Stimulated activated CD4-positive, alpha-beta T cell treated with anti-CD3 and anti-CD28 coated beads, Interleukin-1b, Interleukin-23, amount 100 ng/mL, for 24 hours (primary cell): ENCODE data around the gene RHBDF2.

Experiments used
- DNase-seq, 4 experiments: peaks; one replicate each; pipeline ENCODE4 v3.0.0-alpha.2; 2020; ENCODE audit warnings: low read depth in 4 of 4, low spot score in 1 of 4

RHBDF2 gene

DNA sequence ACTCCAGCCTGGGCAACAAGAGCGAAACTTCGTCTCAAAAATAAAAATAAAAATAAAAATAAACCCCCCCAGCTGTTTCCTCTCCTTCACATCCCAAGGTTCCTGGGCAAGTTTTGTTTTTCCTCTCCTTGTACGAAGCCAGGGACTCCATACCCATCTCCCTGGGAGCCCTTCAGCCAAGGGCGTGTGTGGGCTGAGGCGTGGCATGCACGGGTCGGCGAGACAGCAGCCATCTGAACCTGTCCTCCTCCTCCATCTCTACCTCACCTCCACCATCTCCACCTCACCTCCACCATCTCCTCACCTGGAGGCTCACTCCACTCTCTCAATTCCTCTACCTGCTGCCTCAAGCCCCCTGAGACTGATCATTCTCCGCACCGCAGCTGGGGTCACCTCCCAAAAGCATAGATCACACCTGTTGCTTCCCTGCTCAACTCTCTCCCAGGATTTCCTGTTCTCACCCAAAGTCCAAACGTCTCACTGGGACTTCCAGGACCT, 16.9 kb downstream of the RHBDF2 start:
- no peak for DNase-seq

DNA sequence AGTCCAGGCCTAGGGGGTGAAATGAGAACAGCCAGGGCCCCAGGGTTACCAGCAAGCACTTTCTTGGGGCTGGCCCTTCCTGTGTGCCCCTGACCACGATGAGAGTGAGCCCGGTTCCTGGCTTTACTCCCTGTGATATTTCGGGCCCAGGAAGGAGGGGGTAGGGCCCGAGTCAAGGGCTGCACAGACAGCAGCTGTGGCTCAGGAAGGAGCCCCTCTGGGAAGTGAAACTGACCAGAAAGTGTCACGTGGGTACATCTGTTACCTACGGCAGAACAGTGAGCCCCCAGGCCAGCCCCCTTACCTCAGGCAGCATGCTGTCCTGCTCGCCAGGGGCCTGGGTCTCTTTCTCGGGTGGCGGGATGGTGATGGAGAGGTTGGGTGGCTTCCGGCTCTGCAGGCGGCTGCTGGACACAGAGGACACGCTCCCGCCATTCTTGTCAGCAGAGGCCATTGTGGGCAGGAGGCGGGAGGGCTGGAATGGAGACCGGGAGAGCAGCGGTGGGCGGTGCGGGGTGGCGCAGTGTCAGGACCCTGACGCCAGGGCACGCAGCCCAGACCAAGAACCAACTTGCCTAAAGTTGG, 20.1 kb downstream of the RHBDF2 start:
- no peak for DNase-seq

GRCh38 chr17:76480632-76481031, 20.6 kb downstream of the RHBDF2 start:
- no peak for DNase-seq

- no peak for DNase-seq
Observed at GRCh38 chr17:76479515-76480060, 21.6 kb downstream of the RHBDF2 start.

- no peak for DNase-seq
Observed at GRCh38 chr17:76478730-76479514, 22.3 kb downstream of the RHBDF2 start.

- DNase-seq: no peak
Observed at GRCh38 chr17:76478097-76478496, 23.1 kb downstream of the RHBDF2 start.

DNA sequence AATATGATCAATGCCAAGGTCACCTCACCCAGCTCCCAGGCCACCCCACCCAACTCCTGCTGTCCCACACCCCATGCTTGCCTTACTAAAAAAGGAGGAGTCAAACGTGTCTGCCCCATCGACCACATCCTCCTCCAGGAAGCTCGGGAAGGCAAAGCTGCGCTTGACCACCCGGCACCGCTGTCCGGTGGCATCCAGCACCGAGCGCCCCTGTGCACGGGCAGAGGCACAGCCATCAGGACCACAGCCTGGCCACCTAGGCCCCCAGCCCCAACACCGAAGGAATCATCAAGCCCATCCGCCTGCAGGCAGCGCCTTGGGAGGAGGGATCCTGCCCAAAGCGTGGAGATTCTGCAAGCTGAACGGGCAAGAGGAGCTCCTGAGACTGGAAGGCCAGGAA, 23.6 kb downstream of the RHBDF2 start:
- no peak for DNase-seq

DNA sequence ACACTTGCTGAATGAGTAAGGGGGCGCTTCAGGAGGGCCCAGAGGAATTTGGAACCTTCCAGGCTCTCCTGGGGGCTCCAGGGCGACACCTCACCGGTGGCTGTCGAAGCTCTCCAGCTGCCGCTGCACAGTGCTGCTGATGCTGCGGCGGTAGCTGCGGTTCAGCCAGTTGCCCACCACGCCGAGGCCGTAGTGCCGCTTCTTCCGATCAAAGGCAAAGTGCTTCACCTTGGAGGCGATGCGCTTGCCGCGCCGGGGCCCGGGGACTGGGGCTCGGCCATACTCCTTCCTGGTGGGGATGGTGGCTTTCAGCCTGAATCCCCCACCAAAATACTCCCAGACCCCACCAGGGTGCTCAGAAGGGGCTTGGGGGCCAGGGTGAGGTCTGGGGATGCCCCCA, 24.5 kb downstream of the RHBDF2 start:
- DNase-seq: no peak

DNA sequence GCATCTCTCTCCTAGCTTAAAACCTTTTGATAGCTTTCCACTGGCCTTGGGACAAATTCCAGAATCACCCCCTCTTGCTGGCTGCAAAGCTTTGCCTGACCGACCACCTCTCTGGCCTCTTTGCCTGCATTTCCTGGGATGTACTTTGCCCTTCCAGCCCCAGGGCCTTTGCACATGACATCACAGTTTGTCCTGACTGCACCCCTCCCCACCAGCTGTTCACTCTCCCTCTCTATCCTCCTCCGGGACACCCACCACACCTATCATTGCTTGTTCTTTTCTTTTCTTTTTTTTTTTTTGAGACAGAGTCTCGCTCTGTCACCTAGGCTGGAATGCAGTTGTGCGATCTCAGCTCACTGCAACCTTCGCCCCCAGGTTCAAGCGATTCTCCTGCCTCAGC, 25.9 kb downstream of the RHBDF2 start:
- no peak for DNase-seq

DNA sequence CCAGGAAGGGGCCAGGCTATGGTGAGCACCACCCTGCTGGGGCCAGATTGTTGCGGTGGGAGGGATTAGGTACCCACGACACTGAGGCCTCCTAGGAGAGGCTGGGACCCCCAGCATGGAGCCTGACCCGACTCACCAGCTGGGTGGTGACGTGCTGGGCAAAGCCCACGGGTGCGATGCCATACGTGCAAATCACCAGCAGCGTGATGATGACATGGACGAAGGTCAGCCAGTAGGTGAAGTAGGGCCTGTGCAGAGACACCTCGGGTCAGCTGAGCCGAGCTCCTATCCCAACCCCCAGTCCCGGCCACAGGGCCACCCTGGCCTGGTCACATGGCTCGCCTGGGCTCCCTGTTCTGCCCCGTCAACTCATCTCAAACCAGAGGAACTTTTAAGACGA, 26.3 kb downstream of the RHBDF2 start:
- no peak for DNase-seq

GRCh38 chr17:76474238-76474637, 27.0 kb downstream of the RHBDF2 start:
- DNase-seq: no peak

- DNase-seq: no peak
Observed at GRCh38 chr17:76473541-76473985, 27.7 kb downstream of the RHBDF2 start.

DNA sequence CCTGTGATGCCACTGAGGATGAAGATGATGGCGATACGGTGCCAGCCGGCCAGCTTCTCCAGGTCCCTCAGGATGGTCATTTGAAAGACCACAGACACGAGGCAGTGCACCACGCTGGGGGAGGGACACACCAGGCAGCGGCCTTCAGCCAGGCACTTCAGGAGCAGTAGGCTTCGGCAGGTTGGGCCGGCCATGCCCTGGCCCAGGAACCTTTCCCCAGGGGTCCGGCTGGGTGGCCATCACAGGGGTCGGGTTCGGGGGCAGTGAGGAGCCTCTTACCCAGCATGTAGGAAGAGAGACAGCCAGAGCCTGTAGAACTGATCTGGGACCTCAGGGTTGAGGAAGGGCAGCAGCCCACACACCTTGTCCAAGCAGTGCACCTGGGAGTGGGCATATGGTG, 28.5 kb downstream of the RHBDF2 start:
- no peak for DNase-seq

DNA sequence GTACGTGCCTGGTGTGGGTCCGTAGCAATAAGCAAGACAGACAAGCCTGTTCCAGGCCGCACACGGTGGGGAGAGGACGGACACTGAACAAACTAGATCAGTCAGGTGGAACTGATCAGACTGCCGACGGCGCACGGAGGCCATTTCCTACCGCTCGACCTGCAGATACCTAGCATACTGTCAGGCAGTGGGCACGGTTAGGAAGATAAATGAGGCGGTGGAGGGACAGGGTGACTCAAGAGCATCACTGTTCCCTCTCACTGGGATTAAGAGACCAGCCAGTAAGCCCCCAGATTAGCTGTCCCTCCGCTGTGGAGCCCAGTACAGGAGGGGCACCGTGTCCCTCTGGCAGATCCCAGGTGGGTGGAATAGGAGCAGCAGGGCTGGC, 29.0 kb downstream of the RHBDF2 start:
- DNase-seq: no peak

GRCh38 chr17:76471498-76472257, 29.5 kb downstream of the RHBDF2 start:
- no peak for DNase-seq

GRCh38 chr17:76469991-76470739, 31.1 kb downstream of the RHBDF2 start:
- DNase-seq: no peak

- no peak for DNase-seq
Observed at GRCh38 chr17:76469076-76469990, 31.9 kb downstream of the RHBDF2 start.

GRCh38 chr17:76468634-76469010, 32.6 kb downstream of the RHBDF2 start:
- no peak for DNase-seq

DNA sequence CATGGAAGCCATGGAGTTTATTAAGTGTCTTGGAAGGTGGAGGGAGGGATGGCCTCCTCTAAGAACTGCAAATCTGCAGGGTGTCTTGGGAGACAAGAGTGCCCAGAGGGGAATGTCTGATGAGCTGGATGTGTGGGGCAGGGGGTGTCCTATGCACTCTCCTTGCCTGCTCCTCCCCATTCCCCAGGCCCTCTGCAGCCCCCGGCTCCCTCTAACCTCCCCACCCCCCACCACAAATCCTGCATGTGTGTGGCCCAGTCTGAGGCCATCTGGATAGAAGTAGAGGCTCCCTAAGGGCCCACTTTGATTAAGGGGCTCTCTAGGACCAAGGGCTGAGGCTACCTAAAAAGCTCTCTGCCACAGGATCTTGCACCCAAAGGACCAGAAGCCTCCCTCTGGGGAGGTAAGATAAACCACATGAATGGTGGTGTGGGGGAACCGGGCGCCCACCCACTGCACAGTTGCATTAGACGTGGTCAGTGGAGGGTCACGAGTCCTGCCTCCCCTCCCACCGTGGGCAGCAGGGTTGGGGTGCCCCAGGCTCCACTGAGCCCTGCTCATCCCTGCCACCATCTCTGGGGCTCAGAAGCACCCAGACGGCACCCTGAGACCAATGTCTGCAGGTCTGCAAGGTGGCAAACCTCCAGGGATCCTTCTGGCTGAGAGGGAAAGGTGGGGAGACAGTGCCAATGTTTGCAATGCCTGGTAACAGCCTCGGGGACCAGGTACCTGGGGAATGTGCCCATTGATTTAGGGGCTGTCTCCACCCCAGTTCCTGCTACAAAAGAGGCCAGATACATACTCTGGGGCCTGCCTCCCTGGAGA, 33.2 kb downstream of the RHBDF2 start:
- no peak for DNase-seq
